PC-9 (cell line): Measurements from ENCODE around the gene RGS3.

Experiments used
- EZH2 ChIP-seq: fragments of 200-600 bp; sonication (generic); IDR thresholded peaks from 2 replicates; pipeline ENCODE4 v1.8.0; 2017; ENCODE audit warnings: antibody characterized with exemption, low read depth
- TF ChIP-seq, protein P1 (sequence below): fragments of 200-600 bp; sonication (generic); conservative IDR thresholded peaks from 2 replicates; pipeline ENCODE4 v1.6.1; 2017; ENCODE audit warnings: mixed run types, antibody characterized with exemption, mild to moderate bottlenecking, moderate library complexity

DNA sequence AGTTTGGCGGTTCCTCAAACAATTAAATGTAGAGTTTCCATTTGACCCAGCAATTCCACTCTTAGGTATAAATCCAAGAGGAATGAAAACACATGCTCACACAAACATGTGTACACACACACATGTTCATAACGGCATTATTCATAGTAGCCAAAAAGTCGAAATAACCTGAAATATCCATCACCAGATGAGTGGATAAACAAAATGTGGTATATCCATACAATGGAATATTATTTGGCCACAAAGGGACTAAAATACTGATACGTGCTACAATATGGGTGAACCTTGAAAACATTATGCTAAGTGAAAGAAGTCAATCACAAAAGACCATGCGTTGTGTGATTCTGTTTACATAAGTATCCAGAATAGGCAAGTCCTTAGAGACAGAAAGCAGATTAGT, 8.7 kb downstream of the RGS3 start:
- TF ChIP-seq, protein P1, sequence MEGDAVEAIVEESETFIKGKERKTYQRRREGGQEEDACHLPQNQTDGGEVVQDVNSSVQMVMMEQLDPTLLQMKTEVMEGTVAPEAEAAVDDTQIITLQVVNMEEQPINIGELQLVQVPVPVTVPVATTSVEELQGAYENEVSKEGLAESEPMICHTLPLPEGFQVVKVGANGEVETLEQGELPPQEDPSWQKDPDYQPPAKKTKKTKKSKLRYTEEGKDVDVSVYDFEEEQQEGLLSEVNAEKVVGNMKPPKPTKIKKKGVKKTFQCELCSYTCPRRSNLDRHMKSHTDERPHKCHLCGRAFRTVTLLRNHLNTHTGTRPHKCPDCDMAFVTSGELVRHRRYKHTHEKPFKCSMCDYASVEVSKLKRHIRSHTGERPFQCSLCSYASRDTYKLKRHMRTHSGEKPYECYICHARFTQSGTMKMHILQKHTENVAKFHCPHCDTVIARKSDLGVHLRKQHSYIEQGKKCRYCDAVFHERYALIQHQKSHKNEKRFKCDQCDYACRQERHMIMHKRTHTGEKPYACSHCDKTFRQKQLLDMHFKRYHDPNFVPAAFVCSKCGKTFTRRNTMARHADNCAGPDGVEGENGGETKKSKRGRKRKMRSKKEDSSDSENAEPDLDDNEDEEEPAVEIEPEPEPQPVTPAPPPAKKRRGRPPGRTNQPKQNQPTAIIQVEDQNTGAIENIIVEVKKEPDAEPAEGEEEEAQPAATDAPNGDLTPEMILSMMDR: no peak
- no peak for TF ChIP-seq EZH2
